ENCODE data around the gene ARHGAP30. TPM values are rescaled to one million over a fixed set of nuclear protein-coding genes. Genes with fewer than 3 reads are reported as not detected.

ARHGAP30 gene
- total RNA-seq, 2 experiments from 2014 or later, result 104 to 106 TPM

DNA sequence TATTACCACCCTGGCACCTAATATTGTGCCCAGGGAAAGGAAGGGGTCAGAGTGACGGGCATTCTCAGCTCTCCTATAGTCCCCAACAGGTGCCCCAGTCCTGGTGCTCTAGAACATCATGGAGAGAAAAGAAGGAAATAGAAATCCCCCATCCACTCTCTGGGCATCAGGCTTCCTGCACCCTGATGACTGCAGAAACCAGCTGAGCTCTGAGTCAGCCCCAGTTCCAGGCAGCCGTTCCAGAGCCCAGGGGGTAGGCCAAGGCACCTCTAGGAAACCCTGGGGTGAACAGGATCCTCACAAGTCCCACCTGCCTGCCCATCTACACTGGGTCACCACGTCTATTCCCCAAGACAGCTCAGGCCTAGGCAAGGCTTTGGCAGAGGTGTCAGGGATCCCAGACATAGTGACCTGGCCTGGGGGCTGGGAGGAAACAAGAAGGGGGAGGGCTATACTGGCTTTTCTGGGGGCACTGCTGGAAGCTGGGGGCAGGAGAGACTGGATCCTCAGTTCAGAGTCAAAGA lies 19.0 kb upstream of the ARHGAP30 start:
- no peak overlapping the region for H3K27ac Mint-ChIP-seq
- H3K4me3 Mint-ChIP-seq, result no peak overlapping the region
- H3K4me1 Mint-ChIP-seq (ENCODE audit: low read depth), result peaks cover 35% of the 10 kb centered on the region
- no peaks in the 10 kb centered on the region for H3K27me3 Mint-ChIP-seq (ENCODE audit: low read depth)
- no peaks in the 10 kb centered on the region for H3K36me3 Mint-ChIP-seq (ENCODE audit: low read depth)
- intact Hi-C loops (cut with micrococcal nuclease), result no loop called here
- CTCF ChIA-PET, result interaction anchor here (0.7 to 2.6 kb wide), 4 partner anchors 10 to 77 kb away, joined by 3 to 7 read pairs (median 3); partner anchors contain the start of gene KLHDC9
- DNase-seq, result no peak
- no peaks in the 10 kb centered on the region for H3K9me3 Mint-ChIP-seq

DNA sequence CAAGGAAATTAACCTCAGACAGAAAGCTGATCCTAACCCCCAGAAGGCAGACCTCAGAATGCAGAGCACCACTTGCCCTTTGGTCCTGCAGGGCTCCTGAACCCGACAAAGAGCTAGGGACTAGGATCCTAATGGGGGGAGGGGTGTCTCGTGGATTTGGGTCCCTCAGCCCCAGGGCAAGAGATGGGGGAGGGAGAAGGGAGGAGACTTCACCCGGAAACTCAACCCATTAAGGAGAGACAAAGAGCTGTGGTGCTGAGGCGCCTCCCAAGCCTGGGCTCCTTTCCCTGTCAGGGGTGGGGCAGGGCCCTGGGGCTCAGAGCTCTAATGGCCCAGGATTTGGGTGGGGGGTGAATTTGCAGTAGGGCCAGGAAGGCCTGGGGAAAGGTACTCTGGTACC lies 16.8 kb upstream of the ARHGAP30 start:
- Mint-ChIP-seq H3K36me3 (ENCODE audit: low read depth) (no peaks in the 10 kb centered on the region), H3K27ac (no peak overlapping the region), H3K4me3 (no peak overlapping the region), H3K9me3 (no peaks in the 10 kb centered on the region), H3K4me1 (ENCODE audit: low read depth) (peaks cover 15% of the 10 kb centered on the region), H3K27me3 (ENCODE audit: low read depth) (no peaks in the 10 kb centered on the region)
- intact Hi-C loops (cut with micrococcal nuclease), result no loop called here
- CTCF ChIA-PET, result interaction anchor here (0.8 to 2.0 kb wide), 3 partner anchors 15 to 24 kb away, joined by 3 to 11 read pairs (median 4); no protein-coding TSS in a partner anchor
- no peak for DNase-seq

DNA sequence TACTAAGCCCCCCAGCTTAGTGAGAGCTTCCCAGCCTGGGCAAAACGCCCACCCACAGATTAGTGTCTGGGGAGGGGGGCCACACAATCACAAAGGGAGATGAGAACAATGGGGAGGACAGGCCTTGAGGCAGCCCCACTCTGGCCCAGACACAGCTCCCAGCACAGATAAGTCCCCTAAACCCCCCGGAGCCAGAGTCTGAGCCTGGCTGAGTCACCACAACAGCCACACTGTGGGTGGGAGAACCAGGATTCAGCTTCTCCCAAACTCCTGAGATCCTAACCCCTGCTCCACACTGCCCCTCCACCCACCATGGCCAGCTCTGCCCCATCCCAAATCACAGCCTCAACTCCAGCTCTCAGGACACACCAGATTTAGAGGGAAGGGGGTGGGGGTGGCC lies 15.5 kb upstream of the ARHGAP30 start:
- Mint-ChIP-seq H3K9me3 (no peaks in the 10 kb centered on the region), H3K4me1 (ENCODE audit: low read depth) (peaks cover 7% of the 10 kb centered on the region), H3K27ac (no peak overlapping the region), H3K27me3 (ENCODE audit: low read depth) (no peaks in the 10 kb centered on the region), H3K36me3 (ENCODE audit: low read depth) (no peaks in the 10 kb centered on the region), H3K4me3 (no peak overlapping the region)
- CTCF ChIA-PET, result interaction anchor here (0.8 to 1.3 kb wide), 2 partner anchors 12 kb away, joined by 3 to 6 read pairs; partner anchors contain the start of gene KLHDC9
- intact Hi-C loops (cut with micrococcal nuclease), result no loop called here
- DNase-seq, result no peak

DNA sequence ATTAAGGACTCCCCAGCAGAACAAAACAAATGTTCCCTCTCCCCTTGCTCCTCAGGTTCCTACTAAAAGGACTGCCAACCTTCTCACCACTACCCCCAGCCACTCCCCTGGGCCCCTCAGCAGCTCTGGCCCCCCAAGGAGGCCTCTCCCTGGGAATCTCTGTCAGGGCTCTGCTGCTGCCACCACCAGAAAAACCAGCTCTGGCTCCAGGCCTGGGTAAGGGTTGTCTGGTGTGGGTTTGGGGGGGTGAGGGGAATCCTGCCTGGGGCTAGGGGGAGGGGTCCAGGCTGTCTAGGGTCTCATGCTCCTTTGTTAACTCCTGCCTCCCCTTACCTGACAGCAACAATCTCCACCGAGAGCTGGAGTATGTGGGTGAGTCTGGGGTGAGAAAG lies 14.9 kb upstream of the ARHGAP30 start:
- peaks cover 6% of the 10 kb centered on the region for H3K4me1 Mint-ChIP-seq (ENCODE audit: low read depth)
- H3K27me3 Mint-ChIP-seq (ENCODE audit: low read depth), result no peaks in the 10 kb centered on the region
- no peaks in the 10 kb centered on the region for H3K9me3 Mint-ChIP-seq
- CTCF ChIA-PET, result interaction anchor here (0.6 to 1.3 kb wide), 6 partner anchors 11 to 575 kb away, joined by 3 to 6 read pairs (median 4); partner anchors contain the start of gene KLHDC9
- intact Hi-C loops (cut with micrococcal nuclease), result no loop called here
- DNase-seq, result no peak
- H3K36me3 Mint-ChIP-seq (ENCODE audit: low read depth), result no peaks in the 10 kb centered on the region
- H3K4me3 Mint-ChIP-seq, result no peak overlapping the region
- H3K27ac Mint-ChIP-seq, result no peak overlapping the region

DNA sequence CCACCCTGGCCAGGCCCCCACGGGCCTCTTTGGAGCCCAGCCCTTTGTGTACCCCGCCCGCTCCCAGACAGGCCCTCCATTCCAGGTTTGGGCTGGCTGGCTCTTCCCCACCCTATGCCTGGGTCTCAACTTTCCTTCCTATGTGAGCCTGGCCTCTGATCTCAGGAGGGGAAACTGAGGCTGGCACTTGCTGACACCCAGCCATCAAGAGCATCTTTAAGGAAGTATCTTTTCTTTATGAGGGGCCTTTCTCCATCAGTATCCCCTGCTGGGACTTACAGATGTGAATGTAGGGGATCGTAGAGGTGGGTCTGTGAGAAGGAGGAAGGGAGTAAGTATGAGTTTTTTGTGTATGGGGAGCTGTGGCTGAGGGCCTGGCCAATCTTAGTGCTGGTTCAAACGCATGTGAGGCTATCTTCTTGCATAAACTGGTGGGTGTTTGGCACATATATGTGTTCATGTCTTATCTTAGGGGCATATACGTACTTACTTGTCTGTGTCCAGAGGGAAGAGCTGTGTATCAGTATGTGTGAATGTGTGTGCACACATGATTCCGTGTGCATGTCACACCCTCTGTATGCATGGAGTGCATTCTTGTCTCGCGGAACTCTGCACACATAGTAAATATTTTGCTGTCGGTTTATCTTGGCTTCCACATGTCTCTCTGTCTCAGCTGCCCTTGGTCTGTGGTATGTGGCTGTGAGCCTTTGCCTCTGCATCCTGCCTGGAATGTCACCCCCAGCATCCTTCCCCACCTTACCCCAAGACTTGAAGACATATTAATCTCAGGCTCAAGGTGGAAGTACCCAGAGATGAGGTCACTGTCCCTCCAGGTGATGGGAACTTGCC lies 14.3 kb upstream of the ARHGAP30 start:
- no peak for DNase-seq
- no peak overlapping the region for H3K27ac Mint-ChIP-seq
- no peak overlapping the region for H3K4me3 Mint-ChIP-seq
- CTCF ChIA-PET, result interaction anchor here (0.6 to 1.2 kb wide), 4 partner anchors 13 to 574 kb away, joined by 3 to 6 read pairs (median 4); no protein-coding TSS in a partner anchor
- no peaks in the 10 kb centered on the region for H3K36me3 Mint-ChIP-seq (ENCODE audit: low read depth)
- intact Hi-C loops (cut with micrococcal nuclease), result no loop called here
- H3K4me1 Mint-ChIP-seq (ENCODE audit: low read depth), result peaks cover 5% of the 10 kb centered on the region
- no peaks in the 10 kb centered on the region for H3K9me3 Mint-ChIP-seq
- H3K27me3 Mint-ChIP-seq (ENCODE audit: low read depth), result no peaks in the 10 kb centered on the region

DNA sequence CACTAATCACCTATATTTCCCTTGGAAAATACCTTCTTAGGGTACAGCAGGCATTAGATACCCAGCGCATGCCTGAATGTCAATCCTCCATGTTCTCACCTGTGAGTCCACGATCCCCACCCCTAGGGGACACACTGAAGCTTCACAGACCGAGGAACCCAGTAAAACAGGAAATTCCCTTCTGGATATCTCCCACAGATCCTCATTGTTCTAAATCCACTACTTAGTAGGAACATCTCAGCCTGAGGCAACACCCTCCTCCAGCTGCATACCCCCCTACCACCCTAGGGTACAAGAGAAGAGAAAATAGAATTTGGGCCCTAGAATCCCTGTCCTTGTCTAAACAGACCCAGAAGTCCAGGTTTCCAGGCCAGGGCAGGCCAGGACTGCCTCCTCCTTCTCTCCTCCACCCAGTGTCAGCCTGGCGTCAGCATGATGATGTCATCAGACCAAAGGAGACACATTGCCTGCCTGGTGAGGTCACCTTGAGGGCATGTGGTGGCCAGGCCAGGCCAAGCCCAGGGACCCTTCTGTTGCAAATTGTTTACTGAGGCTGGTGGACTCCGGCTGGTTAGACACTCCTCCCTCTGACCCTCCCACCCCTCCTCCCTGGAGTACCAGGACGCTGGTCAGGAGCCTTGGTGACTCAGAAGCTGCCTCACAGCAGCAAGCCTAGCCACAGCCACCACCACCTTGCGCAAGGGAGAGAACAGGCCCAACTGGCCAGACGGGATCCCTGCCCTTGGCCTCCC lies 13.5 kb upstream of the ARHGAP30 start:
- Mint-ChIP-seq H3K27ac (no peak overlapping the region), H3K4me3 (no peak overlapping the region), H3K9me3 (no peaks in the 10 kb centered on the region), H3K4me1 (ENCODE audit: low read depth) (peaks cover 4% of the 10 kb centered on the region), H3K36me3 (ENCODE audit: low read depth) (no peaks in the 10 kb centered on the region), H3K27me3 (ENCODE audit: low read depth) (no peaks in the 10 kb centered on the region)
- CTCF ChIA-PET, result interaction anchor here (1.2 kb wide), 1 partner anchor 14 kb away, joined by 6 read pairs; no protein-coding TSS in a partner anchor
- no peak for DNase-seq
- intact Hi-C loops (cut with micrococcal nuclease), result no loop called here

DNA sequence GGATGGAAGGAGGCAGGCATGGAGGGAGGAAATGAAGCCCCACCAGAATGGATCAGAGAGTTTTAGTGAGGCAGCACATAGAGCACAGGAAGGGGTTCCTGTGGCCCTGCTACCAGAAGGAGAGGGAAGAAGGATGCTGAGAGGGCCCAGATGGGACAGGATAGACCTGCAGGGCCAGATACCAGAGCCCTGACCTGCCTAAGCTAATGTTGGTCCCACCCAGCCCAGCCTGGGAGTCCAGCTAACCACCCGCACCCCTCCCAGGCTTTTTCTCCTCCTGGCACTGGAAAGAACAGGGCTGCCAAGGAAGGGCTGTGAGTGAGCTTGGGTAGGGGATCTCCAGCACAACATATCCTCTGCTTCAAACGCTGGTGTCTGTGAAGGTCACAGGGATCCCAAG lies 12.8 kb upstream of the ARHGAP30 start:
- peaks cover 4% of the 10 kb centered on the region for H3K4me1 Mint-ChIP-seq (ENCODE audit: low read depth)
- intact Hi-C loops (cut with micrococcal nuclease), result no loop called here
- no peak for DNase-seq
- no peak overlapping the region for H3K27ac Mint-ChIP-seq
- H3K9me3 Mint-ChIP-seq, result no peaks in the 10 kb centered on the region
- CTCF ChIA-PET, result no interaction called here
- H3K4me3 Mint-ChIP-seq, result no peak overlapping the region
- H3K27me3 Mint-ChIP-seq (ENCODE audit: low read depth), result no peaks in the 10 kb centered on the region
- H3K36me3 Mint-ChIP-seq (ENCODE audit: low read depth), result no peaks in the 10 kb centered on the region

DNA sequence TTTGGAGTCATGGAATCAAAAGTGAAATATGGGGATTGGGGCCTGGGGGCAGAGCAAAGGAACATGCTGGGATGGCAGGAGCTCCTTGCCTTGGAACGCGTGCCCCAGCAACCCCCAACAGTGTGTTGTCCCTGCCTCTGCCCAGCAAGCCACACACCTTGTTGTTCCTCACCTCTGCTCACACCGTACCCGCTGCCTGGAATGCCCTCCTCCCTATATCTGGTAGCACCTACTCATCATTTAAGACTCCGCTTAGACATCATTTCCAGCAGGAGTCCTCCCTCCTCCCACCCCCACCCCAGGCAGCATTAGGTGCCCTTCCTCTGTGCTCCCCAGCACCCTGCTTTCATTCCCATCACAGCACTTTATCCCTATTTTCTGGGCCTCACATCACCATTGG lies 11.8 kb upstream of the ARHGAP30 start:
- no peaks in the 10 kb centered on the region for H3K9me3 Mint-ChIP-seq
- H3K36me3 Mint-ChIP-seq (ENCODE audit: low read depth), result no peaks in the 10 kb centered on the region
- no peak overlapping the region for H3K4me3 Mint-ChIP-seq
- DNase-seq, result no peak
- H3K4me1 Mint-ChIP-seq (ENCODE audit: low read depth), result peaks cover 4% of the 10 kb centered on the region
- no peaks in the 10 kb centered on the region for H3K27me3 Mint-ChIP-seq (ENCODE audit: low read depth)
- no peak overlapping the region for H3K27ac Mint-ChIP-seq
- CTCF ChIA-PET, result interaction anchor here (0.9 kb wide), 1 partner anchor 313 kb away, joined by 4 read pairs; no protein-coding TSS in a partner anchor
- intact Hi-C loops (cut with micrococcal nuclease), result no loop called here

DNA sequence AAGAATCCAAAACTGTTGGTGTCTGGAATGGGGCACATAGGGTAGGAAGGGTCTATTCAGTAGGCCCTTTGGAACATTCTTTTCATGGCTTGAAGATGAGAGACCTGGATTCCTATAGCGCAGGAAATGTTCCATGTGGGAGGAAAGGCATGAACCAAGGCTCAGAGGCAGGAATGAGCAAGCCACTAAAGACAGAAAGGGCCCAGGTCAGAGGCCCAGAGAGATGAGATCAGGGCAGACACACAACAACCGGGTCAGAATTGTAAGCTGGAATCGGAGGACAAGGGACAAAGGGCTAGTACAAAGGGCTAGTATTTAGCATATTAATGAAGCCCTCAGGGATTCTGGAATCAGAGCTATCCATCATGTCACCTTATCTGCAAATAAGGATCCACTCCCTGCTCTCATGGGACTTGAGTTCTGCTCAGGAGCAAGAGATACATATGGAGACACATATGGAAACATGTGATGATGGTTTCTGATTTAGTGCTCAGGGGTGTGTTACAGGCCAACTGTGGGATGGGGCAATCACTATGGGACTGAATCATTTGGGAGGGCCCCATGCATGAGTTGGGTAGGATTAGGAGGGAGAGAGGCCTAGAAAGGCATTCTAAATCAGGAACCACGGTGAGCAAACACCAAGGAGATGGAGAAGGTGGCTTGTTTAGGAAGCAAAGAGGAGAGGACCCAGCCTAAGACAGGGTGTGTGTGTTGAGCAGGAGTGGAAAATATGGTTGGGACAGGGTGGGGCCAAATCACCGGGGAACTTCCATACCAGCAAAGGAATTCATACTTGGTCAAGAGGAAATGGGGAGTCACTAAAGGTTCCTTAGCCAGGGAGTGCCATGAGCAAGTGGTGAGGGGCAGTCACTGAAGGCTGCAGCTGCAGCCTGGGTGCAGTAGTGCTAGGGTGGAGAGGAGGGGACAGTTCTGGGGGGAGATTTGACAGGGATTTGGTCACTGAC lies 11.0 kb upstream of the ARHGAP30 start:
- CTCF ChIA-PET, result interaction anchor here (0.9 kb wide), 1 partner anchor 312 kb away, joined by 4 read pairs; no protein-coding TSS in a partner anchor
- Mint-ChIP-seq H3K9me3 (no peaks in the 10 kb centered on the region), H3K4me1 (ENCODE audit: low read depth) (peaks cover 4% of the 10 kb centered on the region), H3K4me3 (no peak overlapping the region), H3K36me3 (ENCODE audit: low read depth) (no peaks in the 10 kb centered on the region), H3K27me3 (ENCODE audit: low read depth) (no peaks in the 10 kb centered on the region), H3K27ac (no peak overlapping the region)
- DNase-seq, result no peak
- intact Hi-C loops (cut with micrococcal nuclease), result no loop called here

DNA sequence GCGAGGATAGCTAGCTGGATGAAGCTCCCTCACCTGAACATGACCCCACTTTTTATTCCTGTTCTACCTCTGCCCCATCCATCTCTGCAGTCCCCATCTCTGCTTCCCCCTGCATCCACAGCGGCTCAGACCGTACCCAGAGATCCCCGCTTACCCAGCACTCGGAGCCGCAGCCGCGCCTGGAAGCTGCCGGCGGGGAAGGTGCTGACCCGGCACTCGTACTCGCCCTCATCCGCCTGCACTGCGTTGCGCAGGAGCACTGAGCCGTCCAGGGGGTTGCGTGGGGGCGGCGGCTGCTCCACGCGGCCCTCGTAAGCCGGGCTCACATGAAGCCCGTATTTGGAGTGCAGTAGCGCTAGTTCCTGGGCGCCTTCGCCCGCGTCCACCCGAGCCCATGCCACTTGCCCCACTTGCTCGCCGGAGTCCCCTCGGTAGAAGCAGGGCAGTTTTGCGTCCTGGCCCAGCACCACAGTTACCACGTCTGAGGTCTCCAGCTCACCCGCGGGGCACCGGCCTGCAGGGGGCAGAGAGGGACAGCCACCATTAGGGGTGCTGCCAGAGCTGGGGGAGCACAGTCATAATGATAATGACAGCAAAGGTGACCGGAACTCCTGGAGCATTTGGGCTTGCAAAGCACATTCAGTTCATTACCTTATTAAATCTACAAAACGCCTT lies 9.9 kb upstream of the ARHGAP30 start:
- intact Hi-C loops (cut with micrococcal nuclease), result no loop called here
- H3K4me3 Mint-ChIP-seq, result no peak overlapping the region
- peaks cover 4% of the 10 kb centered on the region for H3K4me1 Mint-ChIP-seq (ENCODE audit: low read depth)
- CTCF ChIA-PET, result interaction anchor here (0.6 to 1.8 kb wide), 5 partner anchors 9 to 57 kb away, joined by 3 to 6 read pairs (median 4); partner anchors contain the start of genes ARHGAP30 and NECTIN4
- no peak for DNase-seq
- H3K27ac Mint-ChIP-seq, result no peak overlapping the region
- H3K36me3 Mint-ChIP-seq (ENCODE audit: low read depth), result no peaks in the 10 kb centered on the region
- H3K27me3 Mint-ChIP-seq (ENCODE audit: low read depth), result no peaks in the 10 kb centered on the region
- H3K9me3 Mint-ChIP-seq, result no peaks in the 10 kb centered on the region

DNA sequence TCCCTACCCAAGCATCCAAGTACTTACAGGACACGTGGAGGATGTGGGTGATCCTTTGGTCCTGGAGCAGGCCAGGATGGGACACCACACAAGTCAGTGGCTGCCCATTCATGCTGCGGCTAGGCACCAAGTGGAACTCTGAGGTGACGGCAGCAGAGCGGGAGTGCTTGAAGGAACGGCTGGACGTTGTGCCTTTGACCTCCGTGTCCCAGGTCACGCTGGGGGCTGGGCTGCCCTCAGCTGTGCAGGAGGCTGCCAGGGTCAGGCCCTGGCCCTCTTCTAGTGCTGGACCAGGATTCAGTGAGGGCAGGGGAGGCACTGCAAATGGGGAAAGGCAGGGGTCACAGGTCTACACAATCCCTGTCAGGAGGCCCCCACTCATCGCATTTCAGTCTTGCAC lies 7.7 kb upstream of the ARHGAP30 start:
- Mint-ChIP-seq H3K27ac (no peak overlapping the region), H3K4me3 (no peak overlapping the region), H3K27me3 (ENCODE audit: low read depth) (no peaks in the 10 kb centered on the region), H3K4me1 (ENCODE audit: low read depth) (peaks cover 4% of the 10 kb centered on the region), H3K9me3 (no peaks in the 10 kb centered on the region), H3K36me3 (ENCODE audit: low read depth) (no peaks in the 10 kb centered on the region)
- intact Hi-C loops (cut with micrococcal nuclease), result no loop called here
- no peak for DNase-seq
- CTCF ChIA-PET, result no interaction called here

Data from activated naive CD4-positive, alpha-beta T cell treated with anti-CD3 and anti-CD28 coated beads for 36 hours (primary cell).